Measurements from ENCODE around the gene STK33. TPM values are rescaled to one million over a fixed set of nuclear protein-coding genes. Genes with fewer than 3 reads are reported as not detected.

Gene STK33
- total and polyA plus RNA-seq, 2 of the 13 experiments (the other 11 are each of a cell fraction or from before 2014, with no cell fraction given), result 2.7 to 12.6 TPM

- TF ChIP-seq ZNF710 (CRISPR knock-in tag; IDR thresholded peaks at IDR 0.05; ENCODE audit: borderline replicate concordance) (no peak), ZNF318 (CRISPR knock-in tag; IDR thresholded peaks at IDR 0.05) (no peak), ZNF275 (CRISPR knock-in tag; IDR thresholded peaks at IDR 0.05; ENCODE audit: borderline replicate concordance) (no peak), ZNF207 (IDR thresholded peaks at IDR 0.05; ENCODE audit: borderline replicate concordance) (no peak), ZBTB33 (CRISPR knock-in tag; IDR thresholded peaks at IDR 0.05) (no peak), ARID5B (CRISPR knock-in tag; IDR thresholded peaks at IDR 0.05) (peak; percentile 56; the same call in 1 of the 2 replicates), KLF6 (CRISPR knock-in tag; IDR thresholded peaks at IDR 0.05) (no peak), ZNF749 (CRISPR knock-in tag; IDR thresholded peaks at IDR 0.05; ENCODE audit: borderline replicate concordance) (no peak), SMARCC2 (IDR thresholded peaks at IDR 0.05) (no peak), PHB2 (IDR thresholded peaks at IDR 0.05; ENCODE audit: partially characterized antibody) (no peak), NR2C2 (CRISPR knock-in tag; IDR thresholded peaks at IDR 0.05; ENCODE audit: borderline replicate concordance) (no peak), ZNF879 (CRISPR knock-in tag; IDR thresholded peaks at IDR 0.05) (no peak)
Observed at GRCh38 chr11:8503910-8504364, 90.1 kb downstream of the STK33 start (continued).
